ENCODE data around the gene KRT13.
"Not testable (repeated sequence)": the region's sequence is repeated elsewhere in the genome, so short reads cannot be mapped to it uniquely, and the experiment has no call there.

KRT13 gene

GRCh38 chr17:41547378-41547841 lies 42.0 kb upstream of the KRT13 start:
- Histone ChIP-seq H3K27ac (no peak overlapping the region), H3K4me3 (ENCODE audit: low read depth, low read length) (no peak overlapping the region), H3K36me3 (ENCODE audit: control insufficient read depth, insufficient read depth, low read length) (no peaks in the 10 kb centered on the region), H3K79me2 (no peaks in the 10 kb centered on the region), H3K9ac (no peak overlapping the region), H3K27me3 (ENCODE audit: control insufficient read depth, insufficient read depth, low read length) (no peaks in the 10 kb centered on the region), H2AFZ (no peak overlapping the region), H3K4me1 (peaks cover 4% of the 10 kb centered on the region), H3K4me2 (ENCODE audit: low read length) (no peak overlapping the region), H3K9me3 (ENCODE audit: control insufficient read depth, low read length) (no peaks in the 10 kb centered on the region)
- no peak for TF ChIP-seq CTCF (IDR thresholded peaks at IDR 0.05)

- H3K4me3 ChIP-seq (ENCODE audit: low read depth, low read length): no peak overlapping the region
- no peaks in the 10 kb centered on the region for H3K79me2 ChIP-seq
- no peak overlapping the region for H2AFZ ChIP-seq
- no peaks in the 10 kb centered on the region for H3K9me3 ChIP-seq (ENCODE audit: control insufficient read depth, low read length)
- peaks cover 4% of the 10 kb centered on the region for H3K4me1 ChIP-seq
- H3K9ac ChIP-seq: no peak overlapping the region
- H3K27ac ChIP-seq: no peak overlapping the region
- no peaks in the 10 kb centered on the region for H3K36me3 ChIP-seq (ENCODE audit: control insufficient read depth, insufficient read depth, low read length)
- no peaks in the 10 kb centered on the region for H3K27me3 ChIP-seq (ENCODE audit: control insufficient read depth, insufficient read depth, low read length)
- TF ChIP-seq CTCF (IDR thresholded peaks at IDR 0.05): no peak
- no peak overlapping the region for H3K4me2 ChIP-seq (ENCODE audit: low read length)
Measured at GRCh38 chr17:41546819-41547218, 41.4 kb upstream of the KRT13 start.

GRCh38 chr17:41545829-41546410 lies 40.5 kb upstream of the KRT13 start:
- Histone ChIP-seq H3K79me2 (no peaks in the 10 kb centered on the region), H2AFZ (no peak overlapping the region), H3K27me3 (ENCODE audit: control insufficient read depth, insufficient read depth, low read length) (no peaks in the 10 kb centered on the region), H3K4me1 (peaks cover 4% of the 10 kb centered on the region), H3K27ac (no peak overlapping the region), H3K4me3 (ENCODE audit: low read depth, low read length) (no peak overlapping the region), H3K9me3 (ENCODE audit: control insufficient read depth, low read length) (no peaks in the 10 kb centered on the region), H3K9ac (no peak overlapping the region), H3K4me2 (ENCODE audit: low read length) (no peak overlapping the region), H3K36me3 (ENCODE audit: control insufficient read depth, insufficient read depth, low read length) (no peaks in the 10 kb centered on the region)
- no peak for TF ChIP-seq CTCF (IDR thresholded peaks at IDR 0.05)

GRCh38 chr17:41544935-41545334 lies 39.5 kb upstream of the KRT13 start:
- Histone ChIP-seq H3K4me3 (ENCODE audit: low read depth, low read length) (no peak overlapping the region), H3K9me3 (ENCODE audit: control insufficient read depth, low read length) (no peaks in the 10 kb centered on the region), H3K4me2 (ENCODE audit: low read length) (no peak overlapping the region), H3K36me3 (ENCODE audit: control insufficient read depth, insufficient read depth, low read length) (no peaks in the 10 kb centered on the region), H3K27me3 (ENCODE audit: control insufficient read depth, insufficient read depth, low read length) (no peaks in the 10 kb centered on the region), H3K4me1 (peaks cover 4% of the 10 kb centered on the region), H3K27ac (no peak overlapping the region), H3K9ac (no peak overlapping the region), H2AFZ (no peak overlapping the region), H3K79me2 (no peaks in the 10 kb centered on the region)
- TF ChIP-seq CTCF (IDR thresholded peaks at IDR 0.05): no peak

- no peak overlapping the region for H3K9ac ChIP-seq
Measured at GRCh38 chr17:41544491-41544892, 39.1 kb upstream of the KRT13 start.

GRCh38 chr17:41542786-41543185 lies 37.4 kb upstream of the KRT13 start:
- not testable (repeated sequence) for H3K27me3 ChIP-seq (ENCODE audit: control insufficient read depth, insufficient read depth, low read length); H3K4me3 ChIP-seq (ENCODE audit: low read depth, low read length); H3K36me3 ChIP-seq (ENCODE audit: control insufficient read depth, insufficient read depth, low read length); H3K9me3 ChIP-seq (ENCODE audit: control insufficient read depth, low read length); H3K79me2 ChIP-seq; H3K27ac ChIP-seq; H3K4me1 ChIP-seq; H2AFZ ChIP-seq; H3K9ac ChIP-seq; H3K4me2 ChIP-seq (ENCODE audit: low read length)

More at GRCh38 chr17:41544491-41544892, 39.1 kb upstream of the KRT13 start:
- Histone ChIP-seq H3K36me3 (ENCODE audit: control insufficient read depth, insufficient read depth, low read length) (no peaks in the 10 kb centered on the region), H3K4me3 (ENCODE audit: low read depth, low read length) (no peak overlapping the region), H3K27me3 (ENCODE audit: control insufficient read depth, insufficient read depth, low read length) (no peaks in the 10 kb centered on the region), H3K79me2 (no peaks in the 10 kb centered on the region), H3K9me3 (ENCODE audit: control insufficient read depth, low read length) (no peaks in the 10 kb centered on the region), H3K4me1 (peaks cover 4% of the 10 kb centered on the region), H3K4me2 (ENCODE audit: low read length) (no peak overlapping the region), H2AFZ (no peak overlapping the region), H3K27ac (no peak overlapping the region)
- no peak for TF ChIP-seq CTCF (IDR thresholded peaks at IDR 0.05)
